RWPE2 (cell line): Measurements from ENCODE around the gene ABHD10.
"Not testable (repeated sequence)": the region's sequence is repeated elsewhere in the genome, so short reads cannot be mapped to it uniquely, and the experiment has no call there.

ENCODE experiments used
- ATAC-seq: fragments of 200-7000 bp; cut with Tn5 transposase; 3 replicates; pipeline ENCODE4 v1.9.1; 2021; ENCODE audit warnings: low read depth
- DNase-seq: peaks from one replicate; pipeline ENCODE4 v3.0.0-alpha.2; 2020; ENCODE audit warnings: low spot score
- H3K27ac ChIP-seq: fragments of 450-650 bp; 2 replicates; pipeline ENCODE4 v1.5.1; 2017; ENCODE audit warnings: mild to moderate bottlenecking; ENCODE audit not compliant: poor library complexity, severe bottlenecking
- H3K27me3 ChIP-seq: fragments of 250-450 bp; sonication (Bioruptor Pico); 2 replicates; pipeline ENCODE4 v1.5.1; 2021; ENCODE audit warnings: mild to moderate bottlenecking, moderate library complexity; ENCODE audit not compliant: insufficient read depth, poor library complexity, severe bottlenecking
- H3K36me3 ChIP-seq: fragments of 250-450 bp; sonication (Bioruptor Pico); 2 replicates; pipeline ENCODE4 v1.5.1; 2020; ENCODE audit warnings: low read depth, mild to moderate bottlenecking, moderate library complexity
- H3K4me1 ChIP-seq: fragments of 250-450 bp; sonication (Bioruptor Pico); 2 replicates; pipeline ENCODE4 v1.5.1; 2021; ENCODE audit warnings: mild to moderate bottlenecking, moderate library complexity; ENCODE audit not compliant: insufficient read depth, poor library complexity, severe bottlenecking
- H3K4me3 ChIP-seq: fragments of 250-450 bp; sonication (Bioruptor Pico); 2 replicates; pipeline ENCODE4 v1.5.1; 2021; ENCODE audit warnings: mild to moderate bottlenecking, moderate library complexity; ENCODE audit not compliant: severe bottlenecking
- H3K9me3 ChIP-seq: fragments of 250-450 bp; sonication (Bioruptor Pico); 2 replicates; pipeline ENCODE4 v1.5.1; 2021; ENCODE audit warnings: mild to moderate bottlenecking, moderate library complexity; ENCODE audit not compliant: severe bottlenecking
- CTCF ChIP-seq: fragments of 450-650 bp; IDR thresholded peaks from one replicate; pipeline ENCODE4 v1.5.1; 2017; ENCODE audit warnings: mild to moderate bottlenecking, moderate library complexity; ENCODE audit not compliant: poor library complexity, severe bottlenecking

Gene ABHD10

GRCh38 chr3:112027826-112028225 is 49.0 kb downstream of the ABHD10 start:
- TF ChIP-seq CTCF, result no peak
- DNase-seq (no peak), ATAC-seq (no peak)
- Histone ChIP-seq H3K9me3 (no peaks in the 10 kb centered on the region), H3K36me3 (no peaks in the 10 kb centered on the region), H3K27ac (no peak overlapping the region), H3K4me1 (peaks cover 7% of the 10 kb centered on the region), H3K4me3 (no peak overlapping the region), H3K27me3 (no peaks in the 10 kb centered on the region)

- no peak for TF ChIP-seq CTCF
- Histone ChIP-seq H3K4me3 (no peak overlapping the region), H3K9me3 (no peaks in the 10 kb centered on the region), H3K4me1 (peaks cover 7% of the 10 kb centered on the region), H3K27ac (no peak overlapping the region), H3K36me3 (no peaks in the 10 kb centered on the region), H3K27me3 (no peaks in the 10 kb centered on the region)
- ATAC-seq, result no peak
- DNase-seq, result no peak
These were observed 52.1 kb downstream of the ABHD10 start for GRCh38 chr3:112030901-112031300.

- Histone ChIP-seq H3K4me1 (peaks cover 7% of the 10 kb centered on the region), H3K27me3 (no peaks in the 10 kb centered on the region), H3K9me3 (no peaks in the 10 kb centered on the region), H3K4me3 (no peak overlapping the region), H3K27ac (no peak overlapping the region), H3K36me3 (no peaks in the 10 kb centered on the region)
- DNase-seq, result no peak
- ATAC-seq, result no peak
- no peak for TF ChIP-seq CTCF
These were observed 53.4 kb downstream of the ABHD10 start for GRCh38 chr3:112032098-112032731.

- no peaks in the 10 kb centered on the region for H3K9me3 ChIP-seq
- H3K36me3 ChIP-seq, result no peaks in the 10 kb centered on the region
- H3K27me3 ChIP-seq, result no peaks in the 10 kb centered on the region
- TF ChIP-seq CTCF, result no peak
- H3K27ac ChIP-seq, result no peak within 1 kb of the TSS
- DNase-seq, result no peak
- peaks cover 7% of the 10 kb centered on the region for H3K4me1 ChIP-seq
- no peak for ATAC-seq
- H3K4me3 ChIP-seq, result no peak within 1 kb of the TSS
These were observed 55.6 kb downstream of the ABHD10 start, which contains the start of gene TMPRSS7 for GRCh38 chr3:112034436-112034835. TMPRSS7 (plus strand) TSS chr3:112034736; CDS start chr3:112034846, 110 bp downstream.

GRCh38 chr3:112035241-112035640 is 56.4 kb downstream of the ABHD10 start:
- no peak for ATAC-seq
- Histone ChIP-seq H3K36me3 (no peaks in the 10 kb centered on the region), H3K27me3 (no peaks in the 10 kb centered on the region), H3K9me3 (no peaks in the 10 kb centered on the region), H3K4me3 (no peak overlapping the region), H3K27ac (no peak overlapping the region), H3K4me1 (peaks cover 6% of the 10 kb centered on the region)
- DNase-seq, result no peak
- no peak for TF ChIP-seq CTCF

GRCh38 chr3:112037194-112037593 is 58.4 kb downstream of the ABHD10 start:
- H3K27ac ChIP-seq, DNase-seq, ATAC-seq, H3K4me1 ChIP-seq, H3K36me3 ChIP-seq, H3K27me3 ChIP-seq, H3K4me3 ChIP-seq, H3K9me3 ChIP-seq: not testable (repeated sequence)
